ENCODE measurements around the gene MAU2.
"Not testable (repeated sequence)": the region's sequence is repeated elsewhere in the genome, so short reads cannot be mapped to it uniquely, and the experiment has no call there.

The MAU2 gene

DNA sequence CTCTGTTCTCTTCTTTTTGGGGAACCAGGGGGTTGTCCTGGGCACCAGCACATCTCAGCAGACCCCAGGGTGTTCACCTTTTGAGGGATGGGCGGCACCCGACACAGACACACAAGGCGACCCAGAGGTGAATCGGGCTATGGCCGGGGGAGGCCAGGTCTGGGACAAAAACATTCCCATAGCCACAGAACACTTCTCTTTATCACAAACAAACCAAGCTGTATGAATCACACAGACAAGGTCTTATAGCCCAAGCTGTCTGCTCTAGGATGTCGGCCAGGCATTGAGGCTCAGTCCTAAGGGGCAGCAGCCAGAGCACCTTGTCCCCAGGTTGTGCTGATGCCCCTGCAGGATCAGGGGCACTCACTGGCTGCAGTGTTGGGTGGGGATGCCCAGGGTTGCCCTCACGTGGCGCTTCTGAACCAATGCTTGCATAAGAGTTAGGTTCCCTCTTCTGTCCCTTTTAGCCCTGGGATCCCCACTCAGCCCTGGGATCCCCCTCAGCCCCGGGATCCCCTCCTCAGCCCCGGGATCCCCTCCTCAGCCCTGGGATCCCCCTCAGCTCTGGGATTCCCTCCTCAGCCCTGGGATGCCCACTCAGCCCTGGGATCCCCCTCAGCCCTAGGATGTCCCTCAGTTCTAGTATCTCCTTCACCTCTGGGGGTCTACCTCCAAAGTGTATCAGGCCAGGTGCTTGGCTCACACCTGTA, 26.9 kb downstream of the MAU2 start:
- TF ChIP-seq, protein P1, sequence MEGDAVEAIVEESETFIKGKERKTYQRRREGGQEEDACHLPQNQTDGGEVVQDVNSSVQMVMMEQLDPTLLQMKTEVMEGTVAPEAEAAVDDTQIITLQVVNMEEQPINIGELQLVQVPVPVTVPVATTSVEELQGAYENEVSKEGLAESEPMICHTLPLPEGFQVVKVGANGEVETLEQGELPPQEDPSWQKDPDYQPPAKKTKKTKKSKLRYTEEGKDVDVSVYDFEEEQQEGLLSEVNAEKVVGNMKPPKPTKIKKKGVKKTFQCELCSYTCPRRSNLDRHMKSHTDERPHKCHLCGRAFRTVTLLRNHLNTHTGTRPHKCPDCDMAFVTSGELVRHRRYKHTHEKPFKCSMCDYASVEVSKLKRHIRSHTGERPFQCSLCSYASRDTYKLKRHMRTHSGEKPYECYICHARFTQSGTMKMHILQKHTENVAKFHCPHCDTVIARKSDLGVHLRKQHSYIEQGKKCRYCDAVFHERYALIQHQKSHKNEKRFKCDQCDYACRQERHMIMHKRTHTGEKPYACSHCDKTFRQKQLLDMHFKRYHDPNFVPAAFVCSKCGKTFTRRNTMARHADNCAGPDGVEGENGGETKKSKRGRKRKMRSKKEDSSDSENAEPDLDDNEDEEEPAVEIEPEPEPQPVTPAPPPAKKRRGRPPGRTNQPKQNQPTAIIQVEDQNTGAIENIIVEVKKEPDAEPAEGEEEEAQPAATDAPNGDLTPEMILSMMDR (IDR thresholded peaks at IDR 0.05; ENCODE audit: low read depth, low read length) = no peak
- H3K4me3 ChIP-seq (ENCODE audit: low read depth, low read length) = no peak overlapping the region

DNA sequence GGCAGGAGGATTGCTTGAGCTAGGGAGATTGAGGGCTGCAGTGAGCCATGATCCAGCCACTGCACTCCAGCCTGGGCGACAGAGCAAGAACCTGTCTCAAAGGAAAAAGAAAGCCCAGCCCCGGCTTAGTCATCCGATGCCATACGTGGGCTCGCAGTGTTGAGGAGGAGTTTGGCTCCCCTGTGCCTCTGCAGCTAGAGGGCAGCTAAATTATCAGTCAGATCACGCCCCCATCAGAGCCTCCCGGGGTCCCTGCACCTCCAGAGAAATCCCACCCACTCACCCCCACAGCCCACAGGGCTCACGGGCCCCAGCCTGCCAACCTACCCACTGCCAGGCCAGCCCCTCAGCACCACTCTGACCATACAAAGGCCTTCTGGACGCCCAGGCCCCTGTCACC, 27.6 kb downstream of the MAU2 start:
- TF ChIP-seq, protein P1 (IDR thresholded peaks at IDR 0.05; ENCODE audit: low read depth, low read length) = no peak
- H3K4me3 ChIP-seq (ENCODE audit: low read depth, low read length) = no peak overlapping the region

DNA sequence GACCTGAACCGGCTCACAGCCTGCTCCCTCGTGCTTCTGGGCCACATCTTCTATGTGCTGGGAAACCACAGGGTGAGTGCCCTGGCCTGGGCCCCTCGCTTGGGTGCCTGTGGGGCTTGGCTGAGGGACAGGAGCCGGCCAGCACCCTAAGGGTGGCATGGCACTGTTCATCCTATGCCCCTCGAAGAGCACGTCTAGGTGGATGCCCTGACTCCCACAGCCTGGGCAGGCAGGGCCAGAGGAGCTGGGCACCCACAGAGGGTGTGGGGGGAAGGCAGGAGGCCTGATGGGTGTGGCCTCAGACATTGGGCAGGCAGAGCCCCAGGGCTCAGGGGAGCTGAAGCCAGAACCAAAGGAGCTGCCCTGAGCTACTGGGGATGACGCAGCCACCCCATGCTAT, 28.7 kb downstream of the MAU2 start:
- H3K4me3 ChIP-seq (ENCODE audit: low read depth, low read length) = no peak overlapping the region
- TF ChIP-seq, protein P1 (IDR thresholded peaks at IDR 0.05; ENCODE audit: low read depth, low read length) = no peak

DNA sequence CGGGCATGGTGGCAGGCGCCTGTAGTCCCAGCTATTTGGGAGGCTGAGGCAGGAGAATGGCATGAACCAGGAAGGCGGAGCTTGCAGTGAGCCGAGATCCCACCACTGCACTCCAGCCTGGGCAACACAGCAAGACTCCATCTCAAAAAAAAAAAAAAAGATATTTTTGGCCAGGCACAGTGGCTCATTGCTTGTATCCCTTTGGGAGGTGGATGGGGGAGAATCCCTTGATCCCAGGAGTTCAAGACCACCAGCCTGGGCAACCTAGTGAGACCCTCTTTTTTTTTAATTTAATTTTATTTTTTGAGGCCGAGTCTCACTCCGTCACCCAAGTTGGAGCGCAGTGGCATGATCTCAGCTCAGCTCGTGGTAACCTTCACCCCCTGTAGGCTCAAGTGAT, 30.1 kb downstream of the MAU2 start:
- H3K4me3 ChIP-seq (ENCODE audit: low read depth, low read length) = not testable (repeated sequence)

DNA sequence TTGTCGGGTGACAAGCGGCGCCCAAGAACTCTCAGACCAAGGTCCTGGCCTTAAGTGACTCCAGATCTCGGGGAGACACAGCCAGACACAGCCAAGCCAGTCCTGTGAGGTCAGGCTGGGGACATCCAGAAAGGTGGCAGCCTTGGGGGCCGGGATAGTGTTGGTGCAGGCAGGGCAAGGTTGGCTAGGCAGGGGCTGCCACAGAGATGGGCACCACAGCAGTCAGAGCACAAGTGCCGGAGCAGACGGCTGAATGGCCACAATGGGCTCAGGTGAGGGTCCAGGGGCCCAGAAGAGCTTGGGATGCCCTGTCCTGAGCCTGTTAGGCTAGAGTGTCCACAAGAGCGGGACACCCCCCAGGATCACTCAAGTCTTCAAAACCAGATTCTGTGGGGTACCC, 32.2 kb downstream of the MAU2 start:
- H3K4me3 ChIP-seq (ENCODE audit: low read depth, low read length) = no peak overlapping the region
- TF ChIP-seq, protein P1 (IDR thresholded peaks at IDR 0.05; ENCODE audit: low read depth, low read length) = no peak

DNA sequence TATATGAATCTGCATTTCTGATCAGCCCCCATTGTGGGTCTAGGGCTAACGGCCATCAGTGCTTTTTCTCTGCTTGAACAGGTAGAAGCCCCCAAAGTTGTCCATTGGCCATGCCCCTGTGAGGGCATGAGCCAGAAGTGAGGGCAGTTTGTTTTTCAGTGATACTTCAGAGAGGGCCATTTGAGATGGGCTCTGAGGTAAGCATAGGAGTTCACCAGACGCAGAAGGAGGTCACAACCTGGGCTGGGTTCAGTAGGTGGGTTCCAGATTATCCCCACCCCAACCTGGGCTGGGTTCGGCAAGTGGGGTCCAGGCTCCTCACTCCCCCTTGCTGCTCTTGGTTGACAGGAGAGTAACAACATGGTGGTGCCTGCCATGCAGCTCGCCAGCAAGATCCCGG, 33.4 kb downstream of the MAU2 start:
- H3K4me3 ChIP-seq (ENCODE audit: low read depth, low read length) = no peak overlapping the region
- TF ChIP-seq, protein P1 (IDR thresholded peaks at IDR 0.05; ENCODE audit: low read depth, low read length) = no peak

DNA sequence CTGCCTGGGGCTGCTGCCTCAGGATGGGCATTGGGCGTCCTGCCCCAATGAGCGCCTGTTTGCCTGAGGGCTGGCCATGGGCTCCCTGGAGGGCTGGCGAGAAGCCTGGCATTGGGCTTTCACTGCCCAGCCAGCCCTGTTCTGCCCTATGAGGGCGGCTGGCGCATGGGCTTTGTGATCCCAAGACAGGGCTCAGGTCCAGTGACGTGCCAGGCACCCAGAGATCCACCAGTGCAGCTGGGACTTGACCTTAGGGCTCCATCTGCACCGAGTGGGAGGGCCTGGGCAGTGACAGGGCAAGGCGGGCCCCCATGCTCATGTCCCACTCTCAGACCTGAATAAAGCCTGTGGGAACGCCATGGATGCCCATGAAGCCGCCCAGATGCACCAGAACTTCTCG, 34.3 kb downstream of the MAU2 start:
- H3K4me3 ChIP-seq (ENCODE audit: low read depth, low read length) = no peak overlapping the region
- TF ChIP-seq, protein P1 (IDR thresholded peaks at IDR 0.05; ENCODE audit: low read depth, low read length) = no peak

DNA sequence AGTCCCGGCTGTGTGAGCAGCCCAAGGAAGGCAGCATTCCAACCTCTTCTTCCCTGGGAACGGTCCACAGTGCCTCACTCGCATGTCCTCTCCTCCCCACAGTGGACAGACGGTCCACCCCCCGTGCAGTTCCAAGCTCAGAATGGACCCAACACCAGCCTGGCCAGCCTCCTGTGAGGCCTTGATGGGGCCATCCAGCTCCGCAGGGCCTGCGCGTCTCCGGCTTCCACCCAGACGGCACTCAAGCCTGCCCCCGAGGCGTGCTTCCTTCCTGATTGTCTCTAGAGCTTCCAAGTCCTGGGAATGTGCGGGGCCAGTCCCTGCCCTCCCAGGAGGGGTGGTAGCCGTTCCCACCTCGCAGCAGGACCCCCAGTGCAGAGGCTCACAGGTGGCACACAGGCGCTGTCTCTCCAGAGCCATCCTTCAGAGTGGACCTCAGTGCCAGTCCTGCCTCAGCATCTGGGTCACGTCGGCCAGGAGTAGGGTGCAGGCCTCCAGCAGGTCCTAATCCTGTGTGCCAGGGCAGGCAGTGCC, 35.0 kb downstream of the MAU2 start:
- TF ChIP-seq, protein P1 (IDR thresholded peaks at IDR 0.05; ENCODE audit: low read depth, low read length) = no peak
- H3K4me3 ChIP-seq (ENCODE audit: low read depth, low read length) = no peak overlapping the region

All from WI38 (cell line).